ENCODE results near the gene IQCE.

GRCh38 chr7:2512713-2513112 is 46.1 kb upstream of the IQCE start:
- TF ChIP-seq POLR2A (IDR thresholded peaks at IDR 0.05) (no peak), CTCF (IDR thresholded peaks at IDR 0.05) (no peak)
